Measurements from ENCODE around the gene NRXN2.
A peak's percentile ranks its signal among the peaks of the same experiment; 100 is the strongest.

NRXN2 gene

GRCh38 chr11:64649291-64649697, 73.7 kb downstream of the NRXN2 start:
- DNase-seq (ENCODE audit: low read depth), result peak; percentile 17

DNA sequence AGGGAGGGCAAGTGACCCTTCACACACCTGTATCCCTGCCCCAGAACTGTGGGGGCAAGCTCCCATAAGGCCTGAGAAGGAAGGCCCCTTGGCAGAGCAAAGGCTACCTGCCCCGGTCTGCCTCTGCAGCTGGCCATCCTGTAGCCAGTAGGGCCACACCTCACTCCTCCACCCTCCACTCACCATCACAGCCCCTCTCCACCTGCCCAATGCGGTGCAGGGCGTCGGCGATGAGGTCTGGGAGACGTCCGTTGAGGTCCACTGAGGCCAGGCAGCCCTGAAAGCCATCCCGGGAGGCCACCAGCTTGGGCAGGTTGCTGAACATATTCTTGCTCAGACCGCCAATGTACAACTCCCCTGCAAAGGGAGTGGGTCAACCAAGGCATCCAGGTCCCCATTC, 74.4 kb downstream of the NRXN2 start:
- DNase-seq (ENCODE audit: low read depth), result no peak

GRCh38 chr11:64647019-64647779, 75.8 kb downstream of the NRXN2 start:
- no peak for DNase-seq (ENCODE audit: low read depth)

- DNase-seq (ENCODE audit: low read depth), result no peak
These were observed 78.2 kb downstream of the NRXN2 start for GRCh38 chr11:64644647-64645275.

DNA sequence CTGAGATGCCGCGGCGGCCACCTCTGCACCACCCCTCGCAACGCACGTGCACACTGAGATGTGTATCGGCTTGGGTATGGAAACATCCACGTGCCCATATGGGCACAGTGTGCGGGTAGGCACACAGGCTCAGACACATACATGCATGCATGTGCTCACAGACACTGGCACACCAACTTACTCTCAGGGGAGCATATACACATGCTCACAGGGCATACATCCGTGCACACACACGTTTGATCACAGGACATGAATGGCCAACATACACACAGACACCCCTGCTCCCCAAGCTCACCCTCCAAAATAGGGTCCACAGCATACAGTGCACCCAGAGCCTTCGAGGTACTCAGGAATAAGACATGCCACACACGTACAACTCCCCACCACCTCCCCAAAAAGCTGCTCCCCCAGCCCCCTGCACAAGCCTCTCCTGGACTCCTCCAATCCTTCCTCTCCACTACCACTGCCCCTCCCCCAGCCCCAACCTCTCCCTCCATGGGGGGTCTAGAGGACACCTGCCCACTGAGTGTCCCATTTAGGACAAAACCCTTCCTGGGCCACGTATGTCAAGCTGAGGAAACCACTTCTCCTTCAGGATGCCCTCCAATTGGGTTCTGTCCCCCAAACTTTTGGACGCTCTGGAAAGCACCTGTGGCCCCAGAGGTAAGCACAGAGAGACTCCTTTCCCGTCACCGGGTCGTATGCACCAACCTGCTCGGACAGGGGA, 78.9 kb downstream of the NRXN2 start:
- DNase-seq (ENCODE audit: low read depth), result no peak

DNA sequence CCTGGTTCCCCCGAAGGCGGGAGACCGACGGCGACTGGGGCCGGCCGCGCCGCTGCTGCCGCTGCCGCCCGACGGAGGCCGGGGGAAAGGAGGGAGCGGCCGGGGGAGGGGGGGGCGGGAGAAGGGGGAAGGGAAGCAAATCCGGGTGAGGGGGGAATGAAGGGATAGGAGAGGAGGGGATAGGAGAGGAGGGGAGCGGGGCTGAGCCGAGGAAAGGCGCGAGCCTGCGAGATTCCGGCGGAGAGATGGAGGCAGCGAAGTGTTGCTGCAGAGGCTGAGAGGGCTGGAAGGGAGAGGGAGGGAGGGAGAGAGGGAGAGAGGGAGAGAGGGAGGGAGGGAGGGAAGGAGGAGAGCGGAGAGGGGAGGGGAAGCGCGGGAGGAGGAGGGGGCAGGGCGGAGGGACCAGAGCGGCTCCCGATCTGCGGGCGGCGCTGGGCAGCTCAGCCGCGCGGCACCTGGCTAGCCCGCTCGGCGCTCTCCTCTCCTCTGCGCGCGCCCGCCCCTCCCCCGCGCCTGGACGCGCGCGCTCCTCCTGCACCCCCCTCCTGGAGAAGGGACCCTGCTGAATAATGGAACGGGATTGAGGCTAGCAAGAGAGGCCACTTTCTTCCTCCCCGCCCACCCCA, 79.6 kb downstream of the NRXN2 start:
- no peak for DNase-seq (ENCODE audit: low read depth)

- no peak for DNase-seq (ENCODE audit: low read depth)
These were observed 80.1 kb downstream of the NRXN2 start for GRCh38 chr11:64642871-64643255.

DNA sequence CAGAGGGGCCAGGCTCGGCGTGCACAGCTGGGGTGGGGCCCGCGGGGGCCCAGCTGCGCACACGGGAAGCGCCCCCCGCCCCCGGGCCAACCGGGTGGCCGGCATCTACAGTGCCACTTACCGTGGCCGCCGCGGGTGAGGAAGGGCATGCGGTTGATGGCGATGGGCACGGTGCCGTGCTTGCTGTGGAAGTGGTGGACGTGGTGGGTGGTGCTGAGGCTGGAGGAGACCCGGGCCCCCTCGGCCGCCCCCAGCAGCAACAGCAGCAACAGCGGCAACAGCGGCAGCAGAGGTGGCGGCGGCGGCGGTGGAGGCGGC, 80.6 kb downstream of the NRXN2 start:
- DNase-seq (ENCODE audit: low read depth), result no peak

GRCh38 chr11:64641596-64642417, 81.2 kb downstream of the NRXN2 start:
- DNase-seq (ENCODE audit: low read depth), result no peak

- DNase-seq (ENCODE audit: low read depth), result no peak
These were observed 83.1 kb downstream of the NRXN2 start for GRCh38 chr11:64639885-64640284.

DNA sequence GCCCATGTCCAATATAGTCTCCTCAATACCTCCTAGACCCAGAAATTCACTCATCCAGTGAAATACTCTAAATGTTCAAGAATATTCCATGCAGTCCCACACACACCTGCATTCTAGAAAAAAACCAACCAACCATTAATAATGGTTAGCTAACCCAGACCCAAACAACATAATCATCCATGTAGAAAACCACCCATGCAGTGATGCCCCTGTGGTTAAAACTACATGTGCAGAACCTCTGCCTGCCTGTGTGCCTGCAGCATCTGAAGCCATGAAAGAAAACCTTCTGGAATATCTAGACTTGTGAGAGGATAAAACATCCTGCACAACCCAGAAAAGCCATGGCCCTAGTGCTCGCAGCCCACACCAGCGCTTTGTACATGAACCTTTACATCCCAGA, 84.2 kb downstream of the NRXN2 start:
- no peak for DNase-seq (ENCODE audit: low read depth)

- no peak for DNase-seq (ENCODE audit: low read depth)
These were observed 84.9 kb downstream of the NRXN2 start for GRCh38 chr11:64638018-64638665.

DNA sequence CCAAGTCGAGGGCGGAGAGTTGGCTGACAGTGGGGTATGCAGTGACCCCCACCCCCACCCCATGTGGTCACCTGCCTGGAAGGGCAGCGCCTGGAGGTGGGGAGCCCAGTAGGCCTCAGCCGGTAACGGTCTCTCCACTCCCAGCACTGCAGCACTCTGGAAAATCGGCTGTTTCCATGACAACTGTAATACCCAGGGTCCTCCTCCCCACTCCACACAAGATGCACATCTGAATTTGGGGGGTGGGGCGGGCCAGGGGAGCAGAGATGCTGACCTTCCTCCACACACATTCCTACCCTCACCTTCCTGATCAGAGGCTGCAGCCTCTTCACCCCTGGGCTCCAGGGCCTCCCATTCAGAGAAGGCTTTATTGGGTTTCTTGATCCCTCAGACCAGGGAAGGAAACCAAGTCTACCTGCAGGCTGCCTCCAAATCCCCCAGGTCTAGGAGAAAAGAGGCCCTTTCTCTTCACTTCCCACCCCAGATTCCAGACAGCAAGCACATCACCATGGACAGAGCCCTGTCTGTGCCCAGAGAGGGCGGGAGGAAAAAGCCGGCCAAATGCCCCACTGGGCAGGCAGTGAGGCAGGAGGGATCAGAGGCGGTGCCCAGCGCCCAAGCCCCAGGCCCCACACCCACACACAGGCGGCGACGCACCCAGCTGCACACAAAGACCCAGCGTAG, 85.5 kb downstream of the NRXN2 start:
- DNase-seq (ENCODE audit: low read depth), result no peak

- DNase-seq (ENCODE audit: low read depth), result no peak
These were observed 89.3 kb downstream of the NRXN2 start for GRCh38 chr11:64633555-64634159.

GRCh38 chr11:64632654-64633053, 90.3 kb downstream of the NRXN2 start:
- DNase-seq (ENCODE audit: low read depth), result no peak

GRCh38 chr11:64632237-64632636, 90.8 kb downstream of the NRXN2 start:
- DNase-seq (ENCODE audit: low read depth), result no peak

DNA sequence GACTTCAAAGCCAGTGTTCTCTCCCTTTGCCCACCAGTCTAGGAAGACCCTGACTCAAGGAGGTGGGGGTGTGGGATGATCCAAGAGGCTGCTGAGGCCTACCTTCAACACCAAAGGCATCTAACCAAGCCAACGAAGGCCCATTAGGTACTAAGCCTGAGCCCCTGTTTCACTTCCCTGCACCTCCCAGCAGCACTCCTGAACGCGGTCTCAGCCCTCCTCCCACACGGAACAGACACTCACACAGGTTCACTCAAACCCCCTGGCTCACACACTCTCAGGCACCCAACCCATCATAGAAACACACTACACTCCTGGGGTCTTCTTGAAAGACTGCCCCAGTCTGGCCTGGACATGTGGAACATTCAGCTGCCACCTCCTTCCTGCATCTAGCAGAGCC, 91.3 kb downstream of the NRXN2 start:
- DNase-seq (ENCODE audit: low read depth), result no peak

DNA sequence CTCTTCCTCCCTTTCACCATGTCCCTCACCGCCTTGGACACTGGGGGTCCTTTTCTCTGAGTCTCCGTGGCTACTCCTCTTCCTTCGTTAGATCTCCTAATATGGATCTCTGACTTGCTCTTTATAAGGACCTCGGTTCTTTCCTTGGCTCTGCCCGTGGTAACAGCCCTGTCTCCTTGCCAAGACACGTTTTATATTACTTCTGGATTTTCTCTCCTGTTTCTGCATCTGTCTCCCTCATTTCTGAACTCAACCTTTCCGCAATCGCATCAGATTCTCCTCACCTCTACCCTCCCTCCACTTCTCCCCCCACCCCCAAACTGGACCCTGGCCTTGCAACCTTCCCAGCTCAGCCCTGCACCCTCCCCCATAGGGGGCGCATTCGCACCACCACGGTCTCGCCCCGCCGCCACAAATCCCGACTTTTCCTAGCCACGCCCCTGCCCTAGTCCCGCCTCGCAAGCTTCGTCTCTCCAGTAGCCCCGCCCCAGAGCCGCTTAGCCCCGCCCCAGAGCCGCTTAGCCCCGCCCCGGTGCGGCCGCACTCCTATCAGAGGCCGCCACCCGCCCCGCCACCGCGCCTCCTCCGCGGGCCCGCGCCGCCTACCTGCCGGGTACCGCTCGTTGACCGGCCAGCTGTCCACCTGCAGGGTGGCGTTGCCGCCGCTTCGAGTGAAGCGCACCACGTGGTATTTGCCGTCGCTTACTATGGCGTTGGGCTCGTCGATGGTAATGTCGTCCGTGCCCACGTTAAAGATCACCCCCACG, 93.0 kb downstream of the NRXN2 start:
- no peak for DNase-seq (ENCODE audit: low read depth)

DNA sequence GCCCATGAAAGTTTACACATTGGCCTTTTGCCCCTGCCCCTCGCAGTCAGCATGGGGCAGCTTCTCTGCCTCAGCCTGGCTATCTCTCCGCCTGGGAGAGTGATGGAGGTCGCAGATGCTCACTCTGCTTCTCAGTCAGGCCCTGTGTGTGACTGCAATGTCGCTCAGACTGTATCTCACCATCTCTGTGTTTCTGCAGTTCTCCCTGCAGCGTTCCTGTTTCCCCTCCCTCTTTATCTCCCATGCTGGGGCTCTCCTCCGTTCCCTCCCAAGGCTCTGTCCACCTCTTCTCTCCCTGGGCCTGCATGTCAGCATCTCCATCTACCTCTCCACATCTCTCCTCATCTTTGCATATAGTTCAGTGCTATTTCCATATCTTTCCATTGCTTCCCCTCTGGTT, 93.9 kb downstream of the NRXN2 start:
- no peak for DNase-seq (ENCODE audit: low read depth)

DNA sequence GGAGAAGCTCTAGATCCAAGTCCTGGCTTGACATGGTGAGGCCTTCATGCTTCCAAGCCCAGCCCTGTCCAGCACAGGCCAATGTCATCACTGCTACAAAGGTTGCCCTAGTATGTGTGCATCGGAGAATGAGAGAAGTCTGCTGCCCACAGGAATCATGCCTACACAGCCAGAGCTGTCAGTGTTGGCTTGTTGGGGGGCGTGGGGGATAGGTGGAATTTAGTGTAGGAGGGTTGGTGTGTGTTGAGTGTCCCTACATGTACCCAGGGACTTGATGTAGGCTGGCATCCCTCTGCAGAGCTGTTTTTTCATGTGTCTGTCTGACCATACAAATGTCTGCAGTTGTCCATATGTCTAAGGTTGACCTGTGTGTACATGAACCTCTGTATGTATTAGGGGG, 94.4 kb downstream of the NRXN2 start:
- DNase-seq (ENCODE audit: low read depth), result no peak
